GM23338 (cell line): ENCODE measurements around the gene KDM6B. TPM values are rescaled to one million over a fixed set of nuclear protein-coding genes. Genes with fewer than 3 reads are reported as not detected.

ENCODE experiments used
- ATAC-seq: fragments of 200-7000 bp; cut with Tn5 transposase; 3 replicates; pipeline ENCODE4 v1.9.1; 2020
- DNase-seq: peaks from one replicate; pipeline ENCODE4 v3.0.0-alpha.2; 2015; ENCODE audit warnings: low spot score
- H2AFZ ChIP-seq: fragments of 200-600 bp; sonication (generic); 2 replicates; pipeline ENCODE4 v1.8.0; 2016; ENCODE audit warnings: antibody characterized with exemption, mild to moderate bottlenecking, moderate library complexity
- H3F3A ChIP-seq: fragments of 200-600 bp; sonication (generic); replicated peaks from 2 replicates; pipeline ENCODE4 v1.8.0; 2017; ENCODE audit warnings: antibody characterized with exemption, mixed run types, low read depth
- H3K27ac ChIP-seq: fragments of 200-600 bp; sonication (generic); 2 replicates; pipeline ENCODE4 v1.6.1; 2016; ENCODE audit warnings: low read depth
- H3K27me3 ChIP-seq: fragments of 200-600 bp; sonication (generic); 2 replicates; pipeline ENCODE4 v1.8.0; 2016; ENCODE audit warnings: mild to moderate bottlenecking, mixed run types, moderate library complexity; ENCODE audit not compliant: insufficient read depth
- H3K36me3 ChIP-seq: fragments of 200-600 bp; sonication (generic); 2 replicates; pipeline ENCODE4 v1.8.0; 2016; ENCODE audit warnings: mild to moderate bottlenecking; ENCODE audit not compliant: insufficient read depth
- H3K4me1 ChIP-seq: fragments of 200-600 bp; sonication (generic); 2 replicates; pipeline ENCODE4 v1.8.0; 2016; ENCODE audit warnings: mild to moderate bottlenecking, moderate library complexity; ENCODE audit not compliant: insufficient read depth
- H3K4me2 ChIP-seq: fragments of 200-600 bp; sonication (generic); 2 replicates; pipeline ENCODE4 v1.7.1; 2017; ENCODE audit warnings: mixed run types
- H3K4me3 ChIP-seq: fragments of 200-600 bp; sonication (generic); 2 replicates; pipeline ENCODE4 v1.6.1; 2016; ENCODE audit warnings: mixed run types
- H3K79me2 ChIP-seq: fragments of 200-600 bp; sonication (generic); replicated peaks from 2 replicates; pipeline ENCODE4 v1.8.0; 2017; ENCODE audit warnings: mild to moderate bottlenecking; ENCODE audit not compliant: insufficient read depth
- H3K9me2 ChIP-seq: fragments of 200-600 bp; sonication (generic); 2 replicates; pipeline ENCODE4 v1.8.0; 2017; ENCODE audit not compliant: insufficient read depth
- H4K20me1 ChIP-seq: fragments of 200-600 bp; sonication (generic); replicated peaks from 2 replicates; pipeline ENCODE4 v1.8.0; 2017; ENCODE audit warnings: mild to moderate bottlenecking; ENCODE audit not compliant: insufficient read depth
- H3K27ac Mint-ChIP-seq: 2 replicates; pipeline ENCODE4 v1.8.0; 2020; ENCODE audit warnings: inconsistent platforms, mild to moderate bottlenecking, moderate library complexity, mixed read lengths
- H3K27me3 Mint-ChIP-seq: 3 replicates; pipeline ENCODE4 v1.8.0; 2022; ENCODE audit warnings: low read depth, mild to moderate bottlenecking, moderate library complexity, mixed read lengths, inconsistent platforms; ENCODE audit not compliant: insufficient read depth, poor library complexity
- H3K36me3 Mint-ChIP-seq: 3 replicates; pipeline ENCODE4 v1.8.0; 2021; ENCODE audit warnings: low read depth, mild to moderate bottlenecking, inconsistent platforms, moderate library complexity, mixed read lengths
- H3K4me1 Mint-ChIP-seq: 3 replicates; pipeline ENCODE4 v1.8.0; 2020; ENCODE audit warnings: mild to moderate bottlenecking, inconsistent platforms, mixed read lengths
- H3K4me3 Mint-ChIP-seq: 3 replicates; pipeline ENCODE4 v1.8.0; 2021; ENCODE audit warnings: moderate library complexity, mild to moderate bottlenecking, inconsistent platforms, mixed read lengths
- H3K9me3 Mint-ChIP-seq: 3 replicates; pipeline ENCODE4 v1.8.0; 2020; ENCODE audit warnings: moderate library complexity, mild to moderate bottlenecking, inconsistent platforms, mixed read lengths
- CREB1 ChIP-seq: fragments of 250-450 bp; sonication (Bioruptor Pico); IDR thresholded peaks from 2 replicates; pipeline ENCODE4 v1.5.0; 2020; ENCODE audit warnings: low read depth, mild to moderate bottlenecking, moderate library complexity
- EZH2 ChIP-seq: fragments of 200-600 bp; sonication (generic); IDR thresholded peaks from one replicate; pipeline ENCODE4 v1.8.0; 2017; ENCODE audit warnings: antibody characterized with exemption, mild to moderate bottlenecking, low read depth; ENCODE audit not compliant: unreplicated experiment
- JUNB ChIP-seq: IDR thresholded peaks from one replicate; pipeline ENCODE4 v1.6.1; 2016; ENCODE audit warnings: antibody characterized with exemption; ENCODE audit not compliant: unreplicated experiment
- NANOG ChIP-seq: IDR thresholded peaks from 2 replicates; pipeline ENCODE4 v1.6.1; 2016; ENCODE audit warnings: antibody characterized with exemption, borderline replicate concordance
- ZNF114 ChIP-seq: fragments of 250-450 bp; sonication (Bioruptor Pico); IDR thresholded peaks from 2 replicates; pipeline ENCODE4 v1.5.0; 2020; ENCODE audit warnings: mild to moderate bottlenecking, moderate library complexity
- polyA plus RNA-seq: library from polyadenylated mRNA; unstranded; fragments of >200 nt; fragmentation: Nextera tagmentation; extraction: Ambion mirVana; gene quantifications from 2 replicates; pipeline ENCODE4 v1.2.1, GENCODE V29; 2016
- total RNA-seq: library from RNA; depleted of rRNA; stranded (reverse); fragments of >200 nt; shearing (Covaris generic); gene quantifications from 2 replicates; pipeline ENCODE4 v1.2.3, GENCODE V29; 2014
- TF ChIP-seq, protein P1 (sequence below): fragments of 250-450 bp; sonication (Bioruptor Pico); IDR thresholded peaks from 2 replicates; pipeline ENCODE4 v1.5.0; 2020; ENCODE audit warnings: mild to moderate bottlenecking, moderate library complexity

Gene KDM6B
- total and polyA plus RNA-seq, 2 experiments from 2014 or later, result 1.1 to 1.4 TPM

DNA sequence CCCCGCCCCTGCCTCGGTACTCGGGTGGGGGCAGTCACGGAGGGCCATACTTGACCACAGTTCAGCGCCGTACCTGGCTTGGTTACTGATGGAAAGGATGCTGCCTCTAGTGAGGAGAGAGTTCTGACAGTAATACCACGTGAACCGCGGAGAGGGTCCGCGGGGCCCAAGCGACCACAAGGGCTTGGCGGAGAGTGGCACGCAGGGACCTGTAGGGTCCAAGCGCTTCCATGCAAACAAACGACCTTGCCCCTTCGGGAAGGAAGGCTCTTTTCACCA is 9.2 kb downstream of the KDM6B start:
- no peaks in the 10 kb centered on the region; the same call in 2 of the 3 replicates for H3K9me3 Mint-ChIP-seq
- peak; percentile 60 for DNase-seq
- peak overlapping the region; percentile 88 for H3K4me3 Mint-ChIP-seq

DNA sequence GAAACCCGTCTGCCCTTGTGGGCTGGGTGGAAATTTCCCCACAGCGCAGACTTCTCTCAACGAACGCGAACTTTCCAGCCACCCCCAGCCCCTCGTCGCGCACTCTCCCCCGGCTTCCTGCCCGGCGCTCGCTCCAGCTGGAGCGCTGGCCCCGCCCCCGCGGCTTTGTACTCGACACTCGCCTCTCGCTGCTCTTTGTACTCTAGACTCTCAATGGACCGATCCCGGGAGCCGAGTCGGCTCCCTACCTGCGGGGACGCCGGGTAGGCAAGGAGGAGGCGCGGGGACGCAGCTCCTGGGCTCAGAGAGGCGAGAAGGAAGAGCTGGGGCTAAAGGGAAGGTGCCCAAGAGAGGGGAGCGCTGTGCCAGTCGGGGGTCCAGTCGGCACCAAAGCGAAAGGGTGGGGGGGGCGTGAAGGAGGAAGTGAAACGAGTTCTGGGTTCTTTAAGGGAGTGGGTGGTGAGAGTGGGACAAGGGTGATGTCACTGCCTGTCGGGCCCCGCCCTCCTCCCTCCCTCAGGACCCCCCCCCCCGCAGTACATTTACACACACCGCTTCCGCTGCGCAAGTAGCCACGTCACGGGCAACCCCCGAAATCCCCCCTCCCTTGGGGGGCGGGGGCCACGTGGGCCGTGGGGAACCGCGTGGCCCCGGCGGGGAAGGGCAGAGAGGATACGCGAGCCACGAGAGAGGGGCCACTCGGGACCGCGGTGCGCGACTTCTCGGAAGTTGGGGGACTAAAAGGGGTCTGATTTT is 9.7 kb downstream of the KDM6B start:
- H2AFZ ChIP-seq, result peak overlapping the region; percentile 92
- H3K27me3 Mint-ChIP-seq, result peaks cover 62% of the 10 kb centered on the region
- H3K4me2 ChIP-seq, result peak overlapping the region; percentile 99
- H3K4me3 ChIP-seq, result peak overlapping the region; percentile 94
- ATAC-seq, result peak; percentile 38
- peak; percentile 25 for TF ChIP-seq EZH2
- TF ChIP-seq JUNB, result no peak
- TF ChIP-seq, protein P1, sequence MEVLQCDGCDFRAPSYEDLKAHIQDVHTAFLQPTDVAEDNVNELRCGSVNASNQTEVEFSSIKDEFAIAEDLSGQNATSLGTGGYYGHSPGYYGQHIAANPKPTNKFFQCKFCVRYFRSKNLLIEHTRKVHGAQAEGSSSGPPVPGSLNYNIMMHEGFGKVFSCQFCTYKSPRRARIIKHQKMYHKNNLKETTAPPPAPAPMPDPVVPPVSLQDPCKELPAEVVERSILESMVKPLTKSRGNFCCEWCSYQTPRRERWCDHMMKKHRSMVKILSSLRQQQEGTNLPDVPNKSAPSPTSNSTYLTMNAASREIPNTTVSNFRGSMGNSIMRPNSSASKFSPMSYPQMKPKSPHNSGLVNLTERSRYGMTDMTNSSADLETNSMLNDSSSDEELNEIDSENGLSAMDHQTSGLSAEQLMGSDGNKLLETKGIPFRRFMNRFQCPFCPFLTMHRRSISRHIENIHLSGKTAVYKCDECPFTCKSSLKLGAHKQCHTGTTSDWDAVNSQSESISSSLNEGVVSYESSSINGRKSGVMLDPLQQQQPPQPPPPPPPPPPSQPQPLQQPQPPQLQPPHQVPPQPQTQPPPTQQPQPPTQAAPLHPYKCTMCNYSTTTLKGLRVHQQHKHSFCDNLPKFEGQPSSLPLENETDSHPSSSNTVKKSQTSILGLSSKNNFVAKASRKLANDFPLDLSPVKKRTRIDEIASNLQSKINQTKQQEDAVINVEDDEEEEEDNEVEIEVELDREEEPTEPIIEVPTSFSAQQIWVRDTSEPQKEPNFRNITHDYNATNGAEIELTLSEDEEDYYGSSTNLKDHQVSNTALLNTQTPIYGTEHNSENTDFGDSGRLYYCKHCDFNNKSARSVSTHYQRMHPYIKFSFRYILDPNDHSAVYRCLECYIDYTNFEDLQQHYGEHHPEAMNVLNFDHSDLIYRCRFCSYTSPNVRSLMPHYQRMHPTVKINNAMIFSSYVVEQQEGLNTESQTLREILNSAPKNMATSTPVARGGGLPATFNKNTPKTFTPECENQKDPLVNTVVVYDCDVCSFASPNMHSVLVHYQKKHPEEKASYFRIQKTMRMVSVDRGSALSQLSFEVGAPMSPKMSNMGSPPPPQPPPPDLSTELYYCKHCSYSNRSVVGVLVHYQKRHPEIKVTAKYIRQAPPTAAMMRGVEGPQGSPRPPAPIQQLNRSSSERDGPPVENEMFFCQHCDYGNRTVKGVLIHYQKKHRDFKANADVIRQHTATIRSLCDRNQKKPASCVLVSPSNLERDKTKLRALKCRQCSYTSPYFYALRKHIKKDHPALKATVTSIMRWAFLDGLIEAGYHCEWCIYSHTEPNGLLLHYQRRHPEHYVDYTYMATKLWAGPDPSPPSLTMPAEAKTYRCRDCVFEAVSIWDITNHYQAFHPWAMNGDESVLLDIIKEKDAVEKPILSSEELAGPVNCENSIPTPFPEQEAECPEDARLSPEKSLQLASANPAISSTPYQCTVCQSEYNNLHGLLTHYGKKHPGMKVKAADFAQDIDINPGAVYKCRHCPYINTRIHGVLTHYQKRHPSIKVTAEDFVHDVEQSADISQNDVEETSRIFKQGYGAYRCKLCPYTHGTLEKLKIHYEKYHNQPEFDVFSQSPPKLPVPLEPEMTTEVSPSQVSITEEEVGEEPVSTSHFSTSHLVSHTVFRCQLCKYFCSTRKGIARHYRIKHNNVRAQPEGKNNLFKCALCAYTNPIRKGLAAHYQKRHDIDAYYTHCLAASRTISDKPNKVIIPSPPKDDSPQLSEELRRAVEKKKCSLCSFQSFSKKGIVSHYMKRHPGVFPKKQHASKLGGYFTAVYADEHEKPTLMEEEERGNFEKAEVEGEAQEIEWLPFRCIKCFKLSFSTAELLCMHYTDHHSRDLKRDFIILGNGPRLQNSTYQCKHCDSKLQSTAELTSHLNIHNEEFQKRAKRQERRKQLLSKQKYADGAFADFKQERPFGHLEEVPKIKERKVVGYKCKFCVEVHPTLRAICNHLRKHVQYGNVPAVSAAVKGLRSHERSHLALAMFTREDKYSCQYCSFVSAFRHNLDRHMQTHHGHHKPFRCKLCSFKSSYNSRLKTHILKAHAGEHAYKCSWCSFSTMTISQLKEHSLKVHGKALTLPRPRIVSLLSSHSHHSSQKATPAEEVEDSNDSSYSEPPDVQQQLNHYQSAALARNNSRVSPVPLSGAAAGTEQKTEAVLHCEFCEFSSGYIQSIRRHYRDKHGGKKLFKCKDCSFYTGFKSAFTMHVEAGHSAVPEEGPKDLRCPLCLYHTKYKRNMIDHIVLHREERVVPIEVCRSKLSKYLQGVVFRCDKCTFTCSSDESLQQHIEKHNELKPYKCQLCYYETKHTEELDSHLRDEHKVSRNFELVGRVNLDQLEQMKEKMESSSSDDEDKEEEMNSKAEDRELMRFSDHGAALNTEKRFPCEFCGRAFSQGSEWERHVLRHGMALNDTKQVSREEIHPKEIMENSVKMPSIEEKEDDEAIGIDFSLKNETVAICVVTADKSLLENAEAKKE, result no peak
- no peak for TF ChIP-seq NANOG
- TF ChIP-seq ZNF114 (CRISPR knock-in tag), result no peak
- peak overlapping the region; percentile 88 for H3K4me3 Mint-ChIP-seq
- H3F3A ChIP-seq, result peaks cover 13% of the 10 kb centered on the region
- H3K9me3 Mint-ChIP-seq, result no peaks in the 10 kb centered on the region; the same call in 2 of the 3 replicates
- peaks cover 6% of the 10 kb centered on the region; the same call in 1 of the 2 replicates for H3K36me3 ChIP-seq
- H3K36me3 Mint-ChIP-seq, result peaks cover 2% of the 10 kb centered on the region; the same call in 1 of the 3 replicates
- peaks cover 14% of the 10 kb centered on the region; the same call in 1 of the 2 replicates for H3K4me1 ChIP-seq
- no peak overlapping the region for H3K27ac Mint-ChIP-seq
- H3K79me2 ChIP-seq, result no peaks in the 10 kb centered on the region
- peaks cover 13% of the 10 kb centered on the region for H4K20me1 ChIP-seq
- H3K4me1 Mint-ChIP-seq, result peaks cover 28% of the 10 kb centered on the region
- DNase-seq, result peak; percentile 95
- H3K27ac ChIP-seq, result no peak overlapping the region
- H3K9me2 ChIP-seq, result no peaks in the 10 kb centered on the region
- H3K27me3 ChIP-seq, result peaks cover 84% of the 10 kb centered on the region

More for the DNA sequence above, 9.2 kb downstream of the KDM6B start:
- Histone ChIP-seq H3K9me2 (no peaks in the 10 kb centered on the region), H3K4me2 (peak overlapping the region; percentile 99), H2AFZ (peak overlapping the region; percentile 92), H3K27ac (no peak overlapping the region), H3F3A (peaks cover 16% of the 10 kb centered on the region), H3K36me3 (peaks cover 6% of the 10 kb centered on the region; the same call in 1 of the 2 replicates), H3K27me3 (peaks cover 88% of the 10 kb centered on the region), H3K4me3 (peak overlapping the region; percentile 94), H4K20me1 (peaks cover 13% of the 10 kb centered on the region), H3K79me2 (no peaks in the 10 kb centered on the region), H3K4me1 (peaks cover 17% of the 10 kb centered on the region)
- peaks cover 65% of the 10 kb centered on the region for H3K27me3 Mint-ChIP-seq
- H3K27ac Mint-ChIP-seq, result no peak overlapping the region
- TF ChIP-seq CREB1 (CRISPR knock-in tag), result no peak
- peak; percentile 3 for ATAC-seq
- H3K4me1 Mint-ChIP-seq, result peaks cover 30% of the 10 kb centered on the region
- H3K36me3 Mint-ChIP-seq, result peaks cover 2% of the 10 kb centered on the region; the same call in 1 of the 3 replicates
